HG02840 (cell line): Measurements from ENCODE around the gene AFF2.
A peak's percentile ranks its signal among the peaks of the same experiment; 100 is the strongest.
"Not testable (repeated sequence)": the region's sequence is repeated elsewhere in the genome, so short reads cannot be mapped to it uniquely, and the experiment has no call there.

Experiments
- ATAC-seq: cut with Tn5 transposase; IDR thresholded peaks from one replicate; pipeline ENCODE4 v1.9.1; 2021; ENCODE audit warnings: mild to moderate bottlenecking, moderate library complexity, moderate number of reproducible peaks; ENCODE audit not compliant: unreplicated experiment, low FRiP score

Gene AFF2

GRCh38 chrX:148905400-148905799 is 405.0 kb downstream of the AFF2 start:
- no peak for ATAC-seq

DNA sequence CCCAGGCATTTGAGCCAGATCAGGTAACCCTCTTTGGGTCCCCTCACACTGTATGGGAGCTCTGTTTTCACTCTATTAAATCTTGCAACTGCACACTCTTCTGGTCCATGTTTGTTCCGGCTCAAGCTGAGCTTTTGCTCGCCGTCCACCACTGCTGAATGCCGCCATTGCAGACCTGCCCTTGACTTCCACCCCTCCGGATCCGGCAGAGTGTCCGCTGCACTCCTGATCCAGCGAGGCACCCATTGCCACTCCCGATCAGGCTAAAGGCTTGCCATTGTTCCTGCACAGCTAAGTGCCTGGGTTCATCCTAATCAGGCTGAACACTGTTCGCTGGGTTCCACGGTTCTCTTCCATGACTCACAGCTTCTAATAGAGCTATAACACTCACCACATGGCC is 406.2 kb downstream of the AFF2 start:
- ATAC-seq = not testable (repeated sequence)

DNA sequence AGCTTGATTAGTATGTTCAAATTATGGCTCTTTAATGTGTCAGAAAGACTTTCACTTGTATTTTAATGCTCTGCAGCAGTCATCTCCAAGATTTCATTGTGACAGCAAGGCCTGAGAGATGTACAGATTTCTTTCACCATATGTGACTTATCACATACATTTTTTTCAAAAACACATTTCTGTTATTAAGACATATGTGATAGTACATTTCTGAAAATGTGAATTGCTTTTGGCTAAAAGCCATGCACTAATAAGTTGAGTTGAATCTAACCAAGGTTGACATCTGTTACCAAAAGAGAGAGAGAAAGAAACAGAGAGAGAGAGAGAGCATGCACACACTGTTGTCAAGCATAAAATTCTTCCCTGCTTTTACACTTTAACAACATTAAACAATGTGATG is 409.3 kb downstream of the AFF2 start:
- no peak for ATAC-seq

DNA sequence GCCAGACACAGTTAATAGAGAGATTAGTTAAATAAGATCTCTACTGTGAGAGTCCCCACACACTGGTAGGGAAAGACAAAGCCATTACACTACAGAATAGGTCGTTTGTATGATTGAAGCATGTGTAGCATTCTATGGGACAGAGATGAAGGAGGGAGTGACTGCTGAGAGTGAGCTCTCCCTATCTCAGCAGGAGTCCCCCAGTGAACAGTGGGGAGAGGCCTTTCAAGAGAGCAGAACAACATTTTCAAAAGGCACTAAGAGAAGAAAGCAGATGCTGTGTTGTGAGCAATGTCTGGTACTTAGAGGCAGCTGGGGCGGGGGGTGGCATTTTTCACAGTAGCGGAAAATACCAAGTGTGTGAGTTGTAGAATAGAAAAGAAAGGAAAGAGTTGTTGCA is 413.6 kb downstream of the AFF2 start:
- no peak for ATAC-seq

GRCh38 chrX:148914783-148915182 is 414.4 kb downstream of the AFF2 start:
- peak; percentile 72 for ATAC-seq

DNA sequence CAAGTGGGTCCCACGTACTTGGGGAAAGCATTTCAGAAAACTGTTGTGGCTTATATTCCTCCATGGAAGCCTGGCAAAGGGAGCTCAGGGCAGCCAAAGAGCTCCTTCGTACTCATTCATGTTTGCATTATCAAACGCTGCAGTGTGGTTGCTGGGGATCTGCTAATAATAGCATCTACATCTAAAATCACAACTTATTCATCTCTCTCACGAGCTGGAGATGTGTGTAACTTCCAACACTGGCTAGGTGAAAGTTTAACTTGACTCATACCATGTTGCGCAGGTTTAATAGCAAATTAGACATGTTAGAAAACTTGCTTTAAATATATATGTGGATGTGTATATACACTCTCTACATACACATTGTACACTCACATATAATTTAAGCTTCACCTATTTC is 415.1 kb downstream of the AFF2 start:
- peak; percentile 25 for ATAC-seq

- ATAC-seq = no peak
Observed at GRCh38 chrX:148917441-148917840, 417.0 kb downstream of the AFF2 start.

DNA sequence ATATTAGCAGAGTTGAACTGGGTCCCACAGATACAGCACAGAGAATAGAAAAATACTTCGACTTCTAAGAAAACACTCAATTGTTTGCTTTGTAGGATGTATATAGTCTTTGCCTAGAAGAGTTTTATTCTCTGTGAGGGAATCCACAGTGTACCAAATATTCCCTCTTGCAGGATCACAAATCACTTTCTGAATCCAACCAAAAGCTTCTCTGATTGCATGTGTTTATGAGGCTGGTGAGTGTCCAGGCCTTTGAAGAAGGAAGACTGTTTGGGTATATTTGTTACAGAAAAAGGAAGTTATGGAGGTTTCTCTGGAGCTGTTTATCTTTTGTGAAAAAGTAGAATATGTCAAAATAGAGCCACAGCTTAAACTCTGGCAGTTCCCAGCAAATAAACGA is 423.2 kb downstream of the AFF2 start:
- no peak for ATAC-seq

GRCh38 chrX:148926371-148926770 is 426.0 kb downstream of the AFF2 start:
- ATAC-seq = no peak

DNA sequence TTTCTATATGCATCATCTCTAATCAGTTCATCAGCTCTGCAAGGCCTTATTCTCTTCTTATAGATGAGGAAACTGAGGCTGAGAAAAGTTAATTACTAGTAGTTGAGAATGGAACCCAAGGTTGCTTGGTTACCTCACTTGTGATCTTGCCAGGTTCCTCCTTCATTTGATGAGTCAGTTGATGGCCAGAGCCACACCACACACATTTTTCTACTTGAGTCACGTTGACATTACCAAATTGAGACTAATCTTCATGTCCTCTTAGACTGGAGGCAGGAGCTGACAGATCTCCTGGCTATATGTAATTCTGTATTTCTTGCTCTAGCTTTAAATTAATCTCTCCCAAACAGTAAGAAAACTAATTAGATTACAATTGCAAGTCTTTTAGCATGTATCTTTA is 428.4 kb downstream of the AFF2 start:
- ATAC-seq = no peak

DNA sequence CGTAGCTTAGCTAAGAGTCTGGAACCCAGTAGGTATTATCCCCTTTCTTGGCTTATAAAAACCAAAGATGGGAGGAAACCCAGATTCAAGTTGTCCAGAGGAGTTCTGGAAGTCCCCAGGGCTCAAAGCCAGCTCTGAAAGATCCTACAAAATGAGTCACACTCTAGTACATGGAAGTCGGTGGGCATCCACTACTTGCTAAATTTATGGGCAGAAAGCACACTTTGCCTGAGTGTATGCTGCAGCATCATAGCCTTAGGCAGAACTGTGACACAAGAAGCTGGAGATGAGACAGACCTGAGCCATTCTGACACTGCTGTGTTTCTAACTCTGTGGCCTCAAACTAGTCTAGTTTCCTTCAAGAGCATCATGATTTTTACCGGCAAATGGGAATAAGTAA is 429.3 kb downstream of the AFF2 start:
- ATAC-seq = no peak

DNA sequence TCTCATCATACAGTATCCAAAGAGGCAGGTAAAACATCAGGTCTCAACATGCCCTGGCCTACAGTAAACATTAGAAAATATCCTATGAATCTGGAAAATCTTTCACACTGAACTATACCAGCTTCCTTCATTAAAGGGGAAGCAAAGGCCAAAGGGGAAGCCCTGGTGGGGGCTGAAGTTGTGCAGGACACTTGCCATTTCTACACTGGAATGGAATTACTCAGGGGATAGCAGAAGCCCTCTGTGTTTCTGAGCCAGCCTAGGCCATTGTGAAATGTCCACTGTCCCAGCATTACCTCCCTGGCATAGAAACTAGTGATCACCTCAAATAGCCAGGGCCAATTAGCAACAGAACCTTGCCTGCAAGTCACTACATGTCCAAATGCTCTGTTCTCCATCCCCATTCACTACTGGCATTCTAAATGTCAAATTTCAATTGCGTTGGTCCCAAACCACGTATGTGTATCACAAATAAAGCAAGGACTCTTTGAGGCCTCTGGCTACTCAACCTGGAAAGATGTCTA is 429.9 kb downstream of the AFF2 start:
- ATAC-seq = no peak

DNA sequence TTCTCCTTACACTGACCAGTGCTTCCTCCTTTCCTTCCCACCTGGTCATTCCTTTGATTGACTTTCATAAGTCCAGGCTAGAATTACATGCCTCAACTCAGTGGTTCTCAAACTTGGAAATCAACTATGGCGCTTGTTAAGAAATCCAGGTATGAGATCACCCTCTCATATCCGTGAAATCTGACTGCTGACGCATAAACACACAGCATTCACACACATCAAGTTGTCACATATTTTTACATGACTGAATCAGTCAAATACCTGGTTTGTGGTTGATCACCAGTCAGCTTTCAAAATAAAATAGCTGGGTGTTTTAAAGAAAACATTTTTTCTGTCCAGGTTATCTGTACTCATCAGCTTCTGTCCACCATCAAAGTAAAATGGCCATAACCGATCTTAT is 433.5 kb downstream of the AFF2 start:
- no peak for ATAC-seq

DNA sequence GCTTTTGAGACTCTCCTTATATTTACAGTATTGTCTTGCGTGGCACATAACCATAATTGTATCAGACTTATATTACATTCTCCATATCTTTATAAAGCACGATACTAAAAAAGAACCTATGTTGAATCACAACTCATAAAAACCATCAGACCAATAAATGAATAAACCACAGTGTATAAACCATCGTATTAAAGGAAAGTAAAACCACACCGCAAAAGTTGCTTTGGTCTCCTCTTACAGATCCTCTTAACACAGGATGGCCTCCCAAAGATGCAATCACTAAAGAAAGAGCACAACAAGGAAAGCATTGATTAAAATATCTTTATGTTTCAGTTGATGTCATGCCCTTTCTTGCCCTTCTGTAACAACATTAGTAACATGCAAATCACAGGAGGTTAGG is 437.9 kb downstream of the AFF2 start:
- ATAC-seq = no peak

DNA sequence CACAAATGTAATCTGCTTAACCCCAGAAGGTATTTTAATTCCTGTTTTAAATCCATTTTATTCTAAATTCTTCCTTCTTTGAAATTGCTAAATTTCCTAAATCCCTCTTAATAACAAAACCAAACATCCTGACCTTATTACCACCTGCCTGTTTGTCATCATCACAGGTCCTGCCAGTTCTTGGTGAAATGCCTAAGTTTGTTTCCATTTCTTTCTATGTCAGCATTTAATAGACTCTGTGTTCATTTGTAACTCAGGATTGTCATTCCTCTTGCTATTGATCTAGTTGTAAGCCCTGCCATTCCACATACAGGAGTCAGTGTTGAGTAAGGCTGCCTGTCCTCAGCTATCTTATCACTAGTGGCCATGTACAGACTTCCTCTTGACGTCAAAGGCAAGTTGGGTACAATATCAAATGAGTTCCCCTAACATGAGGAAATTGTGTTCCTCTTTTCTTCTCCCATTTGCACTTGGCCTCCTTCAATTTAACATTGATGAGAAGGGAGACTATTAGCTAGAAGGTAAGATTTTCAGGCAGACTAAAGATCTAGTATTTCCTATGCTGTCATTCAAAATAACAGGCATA is 440.1 kb downstream of the AFF2 start:
- ATAC-seq = no peak

DNA sequence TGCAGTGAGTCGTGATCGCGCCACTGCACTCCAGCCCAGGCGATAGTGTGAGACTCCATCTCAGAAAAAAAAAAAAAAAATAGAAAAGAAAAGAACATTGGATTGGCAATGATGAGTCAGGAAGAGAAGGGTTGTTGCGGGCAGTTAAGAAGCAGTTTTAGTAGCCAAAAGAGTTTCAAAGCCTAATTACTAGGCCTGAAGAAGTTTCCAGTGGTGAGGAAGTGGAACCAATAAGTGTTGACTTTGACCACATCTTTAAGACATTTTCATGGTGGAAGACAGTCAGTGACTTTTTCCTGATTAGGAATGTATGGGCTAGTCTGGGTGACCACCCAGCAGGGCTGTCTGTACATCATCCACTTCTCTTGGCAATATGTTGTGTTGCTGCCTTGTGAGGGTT is 442.3 kb downstream of the AFF2 start:
- no peak for ATAC-seq

GRCh38 chrX:148947399-148947975 is 447.1 kb downstream of the AFF2 start:
- ATAC-seq = no peak

- no peak for ATAC-seq
Observed at GRCh38 chrX:148956352-148956751, 455.9 kb downstream of the AFF2 start.

GRCh38 chrX:148958901-148959300 is 458.5 kb downstream of the AFF2 start:
- ATAC-seq = no peak

- no peak for ATAC-seq
Observed at GRCh38 chrX:148960060-148960459, 459.6 kb downstream of the AFF2 start.

GRCh38 chrX:148961985-148962384 is 461.6 kb downstream of the AFF2 start:
- ATAC-seq = no peak

GRCh38 chrX:148976571-148977400 is 476.4 kb downstream of the AFF2 start:
- no peak for ATAC-seq
